ENCODE data around the gene OTUB1.

OTUB1 gene

GRCh38 chr11:63969461-63969860 lies 16.8 kb upstream of the OTUB1 start:
- TF ChIP-seq POLR2AphosphoS5 (IDR thresholded peaks at IDR 0.05; ENCODE audit: low read depth, low read length) (no peak), FOXP2 (optimal IDR thresholded peaks at IDR 0.05; ENCODE audit: borderline replicate concordance, extremely low read depth, extremely low read length, insufficient read depth) (no peak), TAF1 (IDR thresholded peaks at IDR 0.05; ENCODE audit: borderline replicate concordance, insufficient read depth, low read length) (no peak), REST (IDR thresholded peaks at IDR 0.05; ENCODE audit: insufficient read depth in 1 of 2, low read depth in 2 of 2, low read length in 2 of 2) (no peak), SIN3A (IDR thresholded peaks at IDR 0.05; ENCODE audit: borderline replicate concordance, insufficient read depth, low read length) (no peak)

GRCh38 chr11:63970902-63971301 lies 15.3 kb upstream of the OTUB1 start:
- no peak for TF ChIP-seq TAF1 (IDR thresholded peaks at IDR 0.05; ENCODE audit: borderline replicate concordance, insufficient read depth, low read length)
- TF ChIP-seq SIN3A (IDR thresholded peaks at IDR 0.05; ENCODE audit: borderline replicate concordance, insufficient read depth, low read length) = no peak
- no peak for TF ChIP-seq FOXP2 (optimal IDR thresholded peaks at IDR 0.05; ENCODE audit: borderline replicate concordance, extremely low read depth, extremely low read length, insufficient read depth)

GRCh38 chr11:63974259-63975143 lies 11.7 kb upstream of the OTUB1 start, which contains the start of gene COX8A:
Gene COX8A, plus strand, starts transcription at chr11:63974620. Its CDS starts 61 bp downstream, at chr11:63974681.
- TF ChIP-seq POLR2AphosphoS5 (IDR thresholded peaks at IDR 0.05; ENCODE audit: low read depth, low read length) = peak; percentile 96
- TF ChIP-seq TAF1 (IDR thresholded peaks at IDR 0.05; ENCODE audit: borderline replicate concordance, insufficient read depth, low read length) = peak; percentile 96
- peak; percentile 46; the same call in 1 of the 2 replicates for TF ChIP-seq SIN3A (IDR thresholded peaks at IDR 0.05; ENCODE audit: borderline replicate concordance, insufficient read depth, low read length)
- TF ChIP-seq REST (IDR thresholded peaks at IDR 0.05; ENCODE audit: insufficient read depth in 1 of 2, low read depth in 2 of 2, low read length in 2 of 2) = no peak; a peak in 1 of 4 replicates
- TF ChIP-seq FOXP2 (optimal IDR thresholded peaks at IDR 0.05; ENCODE audit: borderline replicate concordance, extremely low read depth, extremely low read length, insufficient read depth) = peak; percentile 77

GRCh38 chr11:63978551-63979239 lies 7.5 kb upstream of the OTUB1 start:
- TF ChIP-seq POLR2AphosphoS5 (IDR thresholded peaks at IDR 0.05; ENCODE audit: low read depth, low read length) (peak; percentile 19; the same call in 1 of the 2 replicates), REST (IDR thresholded peaks at IDR 0.05; ENCODE audit: insufficient read depth in 1 of 2, low read depth in 2 of 2, low read length in 2 of 2) (no peak)

- TF ChIP-seq FOXP2 (optimal IDR thresholded peaks at IDR 0.05; ENCODE audit: borderline replicate concordance, extremely low read depth, extremely low read length, insufficient read depth) (no peak), REST (IDR thresholded peaks at IDR 0.05; ENCODE audit: insufficient read depth in 1 of 2, low read depth in 2 of 2, low read length in 2 of 2) (no peak), TAF1 (IDR thresholded peaks at IDR 0.05; ENCODE audit: borderline replicate concordance, insufficient read depth, low read length) (no peak), POLR2AphosphoS5 (IDR thresholded peaks at IDR 0.05; ENCODE audit: low read depth, low read length) (no peak), SIN3A (IDR thresholded peaks at IDR 0.05; ENCODE audit: borderline replicate concordance, insufficient read depth, low read length) (no peak)
Observed at GRCh38 chr11:63979426-63979825, 6.8 kb upstream of the OTUB1 start.

Data from PFSK-1 (cell line).